Pulmonary artery endothelial cell (primary cell): ENCODE measurements around the gene FPR1. TPM values are rescaled to one million over a fixed set of nuclear protein-coding genes. Genes with fewer than 3 reads are reported as not detected.
"Not testable (repeated sequence)": the region's sequence is repeated elsewhere in the genome, so short reads cannot be mapped to it uniquely, and the experiment has no call there.

Source experiments
- DNase-seq: peaks from one replicate; pipeline ENCODE4 v3.0.0-alpha.2; 2011; ENCODE audit warnings: low read depth, low spot score
- total RNA-seq: library from RNA; depleted of rRNA; stranded (reverse); fragments of >200 nt; gene quantifications from 2 replicates; pipeline ENCODE4 v1.2.3, GENCODE V29; 2014

FPR1 gene
- total RNA-seq, 1 donor from 2014 or later, result not detected

DNA sequence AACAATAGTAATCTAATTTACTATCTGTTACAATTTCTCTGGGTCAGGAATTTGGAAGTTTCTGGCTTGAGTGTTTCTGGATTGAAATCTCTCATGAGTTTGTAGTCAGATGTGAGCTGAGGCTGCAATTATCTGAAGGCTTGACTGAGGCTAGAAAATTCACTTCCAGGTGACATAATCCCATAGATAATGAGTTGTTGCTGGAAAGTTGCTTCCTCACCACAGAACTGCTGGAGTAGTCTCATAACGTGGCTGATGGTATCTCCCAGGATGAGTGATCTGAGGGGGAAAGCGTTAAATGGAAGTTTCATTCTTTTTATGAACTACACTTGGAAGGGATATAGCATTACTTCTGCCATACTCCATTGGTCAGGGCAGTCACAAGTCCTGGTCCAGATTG lies 28.0 kb upstream of the FPR1 start:
- DNase-seq, result no peak

DNA sequence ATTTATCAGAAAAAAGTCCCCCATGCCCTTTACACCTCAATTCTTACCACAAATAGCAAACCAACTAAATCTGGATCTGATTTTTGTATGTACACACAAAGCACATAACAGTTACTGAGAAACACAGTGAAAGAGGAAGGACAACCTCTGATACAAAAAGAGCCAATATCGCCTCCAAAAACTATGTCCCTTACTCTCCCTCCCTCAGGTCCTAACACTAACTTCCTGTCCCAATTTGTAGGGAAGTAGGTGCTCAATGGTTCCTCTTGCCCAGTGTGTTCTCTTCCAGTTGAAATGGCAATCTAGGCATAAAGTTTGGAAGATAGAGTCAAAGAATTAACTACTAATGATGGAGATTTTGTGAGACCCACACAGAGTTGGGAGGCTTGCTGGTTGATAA lies 27.5 kb upstream of the FPR1 start:
- no peak for DNase-seq

GRCh38 chr19:51777570-51778462 lies 26.1 kb upstream of the FPR1 start:
- DNase-seq, result peak; percentile 43

GRCh38 chr19:51776561-51776960 lies 24.9 kb upstream of the FPR1 start:
- DNase-seq, result not testable (repeated sequence)

DNA sequence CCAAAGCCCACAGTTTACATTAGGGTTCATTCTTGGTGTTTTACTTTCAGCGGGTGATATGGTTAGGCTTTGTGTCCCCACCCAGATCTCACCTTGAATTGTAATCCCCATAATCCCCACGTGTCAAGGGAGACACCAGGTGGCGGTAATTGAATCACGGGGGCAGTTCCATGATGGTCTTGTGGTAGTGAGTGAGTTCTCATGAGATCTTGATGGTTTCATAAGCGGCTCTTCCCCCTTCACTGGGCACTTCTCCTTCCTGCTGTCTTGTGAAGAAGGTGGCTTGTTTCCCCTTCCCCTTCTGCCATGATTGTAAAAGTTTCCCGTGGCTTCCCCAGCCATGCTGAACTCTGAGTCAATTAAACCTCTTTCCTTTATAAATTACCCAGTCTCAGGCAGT lies 21.3 kb upstream of the FPR1 start:
- no peak for DNase-seq

DNA sequence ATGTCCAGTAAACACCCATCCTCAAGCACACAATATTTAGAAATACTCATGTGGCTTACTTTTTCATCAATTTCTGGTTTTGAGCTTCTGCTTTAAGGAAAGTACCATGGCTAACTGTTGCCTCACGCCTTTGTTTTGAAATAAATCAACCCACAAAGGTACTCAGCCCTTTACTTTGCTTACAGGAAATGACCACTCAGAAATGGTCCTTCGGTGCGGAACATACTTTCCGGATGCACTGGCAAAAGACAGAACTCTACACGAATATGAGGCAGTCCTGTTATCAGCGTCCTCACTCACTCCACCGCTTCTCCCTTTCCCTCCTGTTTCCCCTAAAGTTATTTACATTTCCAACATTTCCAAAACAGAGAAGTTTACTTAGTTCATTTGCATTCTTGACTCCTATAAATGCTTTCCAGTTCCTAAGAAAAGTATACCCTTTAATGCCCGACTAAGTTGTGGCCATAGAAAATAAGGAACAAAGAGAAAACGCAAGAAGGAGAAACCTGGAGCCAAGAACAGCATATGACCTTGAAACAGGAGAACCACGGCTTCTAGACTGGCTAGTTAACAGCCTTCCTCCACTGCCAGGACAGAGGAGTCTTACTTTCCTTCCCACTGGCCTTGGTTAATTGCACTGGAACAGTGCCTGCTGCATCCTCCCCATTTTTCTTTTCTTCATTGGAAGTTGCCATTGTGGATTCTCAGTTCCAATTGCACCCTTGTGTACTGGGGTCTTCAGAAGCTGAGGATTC lies 19.9 kb upstream of the FPR1 start:
- no peak for DNase-seq

GRCh38 chr19:51766461-51766860 lies 14.8 kb upstream of the FPR1 start:
- DNase-seq, result no peak

DNA sequence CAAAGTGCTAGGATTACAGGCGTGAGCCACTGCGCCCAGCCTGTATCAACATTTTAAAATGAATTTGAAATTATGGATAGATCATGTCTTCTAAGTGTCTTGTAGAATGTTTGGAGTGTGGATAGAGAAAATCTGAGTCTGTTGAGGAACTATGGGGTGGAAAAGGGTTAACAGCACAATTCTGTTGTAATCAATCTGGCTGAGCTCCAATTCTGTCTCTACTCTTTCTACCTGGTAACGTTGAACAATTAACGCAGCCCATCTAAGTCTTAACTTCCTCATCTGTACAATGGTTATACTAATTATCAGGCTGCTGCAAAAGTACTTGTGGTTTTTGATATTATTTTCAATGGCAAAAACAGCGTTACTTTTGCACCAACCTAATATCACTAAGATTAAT lies 13.4 kb upstream of the FPR1 start:
- no peak for DNase-seq

GRCh38 chr19:51761696-51762095 lies 10.0 kb upstream of the FPR1 start:
- DNase-seq, result no peak

DNA sequence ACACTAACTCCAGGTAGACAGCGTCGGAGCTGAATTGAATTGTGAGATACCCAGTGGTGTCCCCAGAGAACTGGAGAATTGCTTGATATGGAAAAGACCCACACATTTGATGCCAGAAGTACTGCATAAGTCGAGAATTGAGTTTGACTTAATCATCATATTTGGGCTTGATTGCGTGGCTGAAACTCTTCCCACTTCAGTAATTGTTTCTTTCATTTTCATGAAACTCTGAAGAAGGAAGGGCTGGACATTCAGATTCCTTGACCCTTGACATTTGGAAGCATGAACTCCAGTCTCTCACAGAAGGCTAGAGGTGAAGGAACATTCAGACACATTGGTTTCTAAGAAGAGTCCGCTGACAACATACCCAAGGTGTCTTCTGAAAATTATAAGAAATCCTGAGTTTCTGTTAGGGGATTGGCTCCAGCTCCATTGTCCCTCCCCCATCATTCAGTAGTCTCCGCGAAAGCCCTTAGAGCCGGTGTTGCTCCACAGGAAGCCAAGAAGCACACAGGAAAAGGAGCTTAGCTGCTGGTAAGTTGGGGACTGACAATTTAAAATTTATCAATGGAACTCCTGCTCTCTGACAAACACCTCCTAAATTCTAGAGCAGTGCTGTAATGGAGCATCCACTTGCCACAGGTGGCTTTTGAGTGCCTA lies 9.1 kb upstream of the FPR1 start, which contains the start of gene FPR2:
FPR2 (plus strand) TSS at position 484 of the 660 bp plus-strand sequence. CDS start 7,479 bp downstream, outside the sequence.
- DNase-seq, result no peak

DNA sequence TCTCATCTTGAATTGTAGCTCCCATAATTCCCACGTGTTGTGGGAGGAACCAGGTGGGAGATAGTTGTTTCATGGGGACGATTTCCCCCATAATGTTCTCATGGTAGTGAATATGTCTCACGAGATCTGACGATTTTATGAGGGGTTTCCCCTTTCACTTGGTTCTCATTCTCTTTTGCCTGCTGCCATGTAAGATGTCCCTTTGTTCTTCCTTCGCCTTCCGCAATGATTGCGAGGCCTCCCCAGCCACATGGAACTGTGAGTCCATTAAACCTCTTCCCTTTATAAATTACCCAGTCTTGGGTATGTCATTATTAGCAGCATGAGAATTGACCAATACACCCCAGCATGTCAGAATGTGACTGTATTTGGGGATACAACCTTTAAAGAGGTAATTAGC lies 3.9 kb upstream of the FPR1 start:
- no peak for DNase-seq

DNA sequence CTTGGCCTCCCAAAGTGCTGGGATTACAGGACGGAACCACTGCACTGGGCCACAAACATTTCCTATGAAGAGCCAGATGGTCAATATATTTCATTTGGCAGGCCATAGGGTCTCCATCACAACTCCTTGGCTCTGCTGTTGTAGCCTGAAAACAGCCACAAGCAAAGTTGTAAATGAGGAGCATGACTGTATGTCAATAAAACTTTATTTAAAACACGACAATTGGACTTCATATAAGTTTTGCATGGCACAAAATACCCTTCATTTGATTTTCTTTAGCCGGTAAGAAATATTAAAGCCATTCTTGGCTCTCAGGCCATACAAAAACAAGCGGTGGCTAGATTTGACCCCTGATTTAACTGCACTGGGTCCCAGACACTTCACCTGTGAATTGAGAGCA lies 3.1 kb upstream of the FPR1 start:
- no peak for DNase-seq

- no peak for DNase-seq
Observed at GRCh38 chr19:51754109-51754508, 2.4 kb upstream of the FPR1 start.

GRCh38 chr19:51750400-51751094 lies 1.1 kb downstream of the FPR1 start:
- no peak for DNase-seq

GRCh38 chr19:51749979-51750378 lies 1.7 kb downstream of the FPR1 start:
- no peak for DNase-seq

DNA sequence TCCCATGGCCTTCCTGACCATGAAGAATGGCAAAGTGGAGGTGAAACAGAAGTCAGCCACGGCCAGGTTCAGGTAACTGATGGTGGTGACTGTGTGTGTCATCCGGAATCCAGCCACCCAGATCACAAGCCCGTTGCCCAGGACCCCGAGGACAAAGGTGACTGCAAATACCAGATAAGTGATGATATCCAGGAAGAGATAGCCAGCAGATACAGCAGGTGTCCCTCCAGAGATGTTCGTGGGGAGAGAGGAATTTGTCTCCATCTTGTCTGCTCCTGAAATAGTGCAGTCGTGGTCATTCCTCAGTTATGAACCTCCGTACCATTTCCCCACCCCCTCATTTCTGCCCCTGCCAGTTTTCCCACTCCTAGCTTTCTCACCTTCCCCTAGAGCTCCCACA lies 4.9 kb downstream of the FPR1 start:
- no peak for DNase-seq

- DNase-seq, result no peak
Observed at GRCh38 chr19:51743405-51743804, 8.3 kb downstream of the FPR1 start.

- no peak for DNase-seq
Observed at GRCh38 chr19:51742789-51743188, 8.9 kb downstream of the FPR1 start.

DNA sequence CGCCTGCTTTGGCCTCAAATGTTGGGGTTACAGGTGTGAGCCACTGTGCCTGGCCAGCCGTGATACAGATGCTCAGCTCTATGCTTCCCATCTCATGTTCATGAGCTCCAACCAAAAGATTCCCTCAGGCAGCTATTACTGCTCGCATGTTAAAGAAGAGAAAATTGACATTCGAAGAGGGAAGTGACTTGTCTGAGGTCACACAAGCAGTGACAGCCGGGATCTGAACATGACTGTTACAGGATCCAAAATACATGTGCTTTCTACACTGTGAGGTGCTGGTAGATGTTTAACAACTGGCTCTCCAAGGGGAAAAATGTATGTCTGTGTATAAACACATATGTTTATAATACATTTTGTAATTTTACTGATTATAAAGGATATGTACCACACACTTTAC lies 11.3 kb downstream of the FPR1 start:
- DNase-seq, result no peak

GRCh38 chr19:51739466-51740213 lies 12.0 kb downstream of the FPR1 start:
- no peak for DNase-seq

DNA sequence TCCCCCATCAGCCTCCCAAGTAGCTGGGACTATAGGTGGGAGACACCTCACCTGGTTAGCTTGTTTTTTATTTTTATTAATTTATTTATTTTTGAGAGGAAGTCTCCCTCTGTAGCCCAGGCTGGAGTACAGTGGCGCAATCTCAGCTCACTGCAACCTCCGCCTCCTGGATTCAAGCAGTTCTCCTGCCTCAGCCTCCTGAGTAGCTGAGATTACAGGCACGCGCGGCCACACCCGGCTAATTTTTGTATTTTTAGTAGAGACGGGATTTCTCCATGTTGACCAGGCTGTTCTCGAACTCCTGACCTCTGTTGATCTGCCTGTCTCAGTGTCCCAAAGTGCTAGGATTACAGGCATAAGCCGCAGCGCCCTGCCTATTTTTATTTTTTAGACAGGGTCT lies 13.2 kb downstream of the FPR1 start:
- not testable (repeated sequence) for DNase-seq
